GM13976 (cell line): ENCODE measurements around the gene CYP8B1.
A peak's percentile ranks its signal among the peaks of the same experiment; 100 is the strongest.

ENCODE experiments used
- DNase-seq: peaks from one replicate; pipeline ENCODE4 v3.0.0; 2012; ENCODE audit warnings: low spot score
- in situ Hi-C: fragments of 300-500 bp; cut with MboI; formaldehyde crosslinking; loops from one replicate; pipeline ENCODE4 v1.12.0; 2022; ENCODE audit warnings: low sequenced_read_pairs, mixed read lengths, inconsistent platforms; ENCODE audit not compliant: unreplicated experiment
- TF ChIP-seq, protein P1 (sequence below): IDR thresholded peaks from 2 replicates; pipeline ENCODE4 v1.5.1; 2012; ENCODE audit warnings: borderline replicate concordance, mild to moderate bottlenecking; ENCODE audit not compliant: insufficient read depth; ENCODE audit errors: extremely low read depth, missing control alignments, control extremely low read depth

The CYP8B1 gene

DNA sequence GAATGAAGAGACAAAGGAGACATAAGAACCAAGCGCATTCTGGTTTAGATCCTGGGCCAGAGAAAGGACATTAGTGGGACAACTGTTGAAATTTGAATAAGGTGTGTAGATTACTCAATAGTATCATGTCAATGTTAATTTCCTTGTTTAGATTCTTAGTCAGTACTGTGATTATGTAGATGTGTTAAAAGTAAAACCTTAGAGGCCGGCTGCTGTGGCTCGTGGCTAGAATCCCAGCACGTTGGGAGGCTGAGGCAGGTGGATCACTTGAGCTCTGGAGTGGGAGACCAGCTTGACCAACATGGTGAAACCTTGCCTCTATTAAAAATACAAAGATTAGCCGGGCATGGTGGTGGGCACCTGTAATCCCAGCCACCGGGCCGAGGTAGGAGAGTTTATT lies 26.7 kb downstream of the CYP8B1 start:
- no peak for DNase-seq
- in situ Hi-C loops = no loop called here
- TF ChIP-seq, protein P1, sequence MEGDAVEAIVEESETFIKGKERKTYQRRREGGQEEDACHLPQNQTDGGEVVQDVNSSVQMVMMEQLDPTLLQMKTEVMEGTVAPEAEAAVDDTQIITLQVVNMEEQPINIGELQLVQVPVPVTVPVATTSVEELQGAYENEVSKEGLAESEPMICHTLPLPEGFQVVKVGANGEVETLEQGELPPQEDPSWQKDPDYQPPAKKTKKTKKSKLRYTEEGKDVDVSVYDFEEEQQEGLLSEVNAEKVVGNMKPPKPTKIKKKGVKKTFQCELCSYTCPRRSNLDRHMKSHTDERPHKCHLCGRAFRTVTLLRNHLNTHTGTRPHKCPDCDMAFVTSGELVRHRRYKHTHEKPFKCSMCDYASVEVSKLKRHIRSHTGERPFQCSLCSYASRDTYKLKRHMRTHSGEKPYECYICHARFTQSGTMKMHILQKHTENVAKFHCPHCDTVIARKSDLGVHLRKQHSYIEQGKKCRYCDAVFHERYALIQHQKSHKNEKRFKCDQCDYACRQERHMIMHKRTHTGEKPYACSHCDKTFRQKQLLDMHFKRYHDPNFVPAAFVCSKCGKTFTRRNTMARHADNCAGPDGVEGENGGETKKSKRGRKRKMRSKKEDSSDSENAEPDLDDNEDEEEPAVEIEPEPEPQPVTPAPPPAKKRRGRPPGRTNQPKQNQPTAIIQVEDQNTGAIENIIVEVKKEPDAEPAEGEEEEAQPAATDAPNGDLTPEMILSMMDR = no peak

DNA sequence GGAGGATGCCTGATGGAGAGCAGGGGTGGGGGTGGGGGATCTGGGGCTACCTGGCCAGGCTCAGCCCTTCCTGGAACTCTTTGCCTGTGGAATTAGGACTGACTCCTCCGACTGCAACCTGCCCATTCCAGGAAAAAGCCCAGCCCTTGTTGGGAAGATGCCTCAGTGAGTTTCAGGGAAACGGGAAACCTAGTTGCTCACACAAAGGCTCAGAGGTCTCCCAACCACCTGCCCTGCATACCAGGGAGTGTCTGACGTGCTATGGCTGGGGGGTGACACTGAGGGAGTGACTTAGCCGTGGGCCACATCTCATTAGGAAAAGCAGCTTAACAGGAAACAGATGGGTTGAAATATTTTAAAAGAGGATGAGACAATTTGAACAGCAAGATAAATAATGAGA lies 27.9 kb downstream of the CYP8B1 start:
- in situ Hi-C loops = no loop called here
- TF ChIP-seq, protein P1 = no peak
- no peak for DNase-seq

DNA sequence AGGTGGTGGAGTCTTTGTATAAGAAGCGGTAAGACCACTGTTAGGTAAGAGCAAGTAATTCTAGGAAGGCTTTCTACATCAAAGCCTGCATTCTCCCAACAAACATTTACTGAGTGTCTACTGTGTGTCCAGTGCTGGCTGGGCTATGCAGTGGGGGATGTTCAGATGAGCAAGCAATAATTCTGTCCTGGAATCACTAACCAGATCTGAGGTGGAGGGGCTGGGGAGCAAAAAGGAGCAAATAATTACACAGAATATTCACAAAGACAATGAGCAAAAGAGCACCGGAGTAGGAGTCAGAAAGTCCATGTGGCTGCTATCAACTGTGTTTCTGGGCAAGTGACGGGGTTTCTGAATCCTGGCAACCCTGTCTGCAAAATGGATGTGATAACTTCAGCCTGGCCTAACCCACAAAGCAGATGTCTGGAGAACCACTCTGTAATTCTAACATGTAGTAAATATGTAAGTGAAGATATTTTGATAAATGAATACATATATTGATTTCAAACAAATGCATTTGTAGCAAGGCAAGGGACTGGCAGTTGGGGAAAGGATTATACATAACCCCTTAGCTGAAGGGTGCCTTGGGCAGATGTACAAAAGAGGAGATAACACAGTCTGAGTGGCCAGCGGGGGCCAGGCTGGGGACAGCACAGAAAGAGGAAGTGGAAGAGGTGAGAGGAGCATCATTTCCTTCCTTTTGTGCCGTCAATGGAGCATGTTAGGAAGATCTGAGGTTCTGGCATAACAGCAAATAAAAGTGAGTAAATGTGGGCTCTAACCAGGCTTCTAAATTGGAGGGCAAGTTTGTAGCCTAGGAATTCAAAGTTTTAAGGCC lies 28.8 kb downstream of the CYP8B1 start:
- in situ Hi-C loops = no loop called here
- DNase-seq = peak; percentile 62
- TF ChIP-seq, protein P1 = no peak

DNA sequence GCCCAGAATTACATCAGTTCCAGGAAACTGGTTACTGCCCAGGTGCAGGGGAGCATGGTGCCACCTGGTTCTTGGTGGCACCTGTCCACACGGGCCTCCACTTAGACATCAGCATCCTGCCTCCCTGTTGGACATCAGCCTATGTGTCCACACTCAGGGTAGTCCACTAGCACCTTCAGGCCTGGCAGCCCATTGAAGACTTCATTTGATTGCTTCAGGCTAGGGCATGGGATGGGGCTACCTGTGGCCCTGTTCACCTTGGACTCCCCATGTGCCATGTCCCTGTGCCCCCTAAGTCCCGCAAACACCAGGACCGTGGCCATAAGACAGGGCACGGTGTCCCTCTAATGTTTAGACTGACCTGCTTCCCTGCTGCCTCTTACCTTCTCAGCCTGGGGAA lies 30.9 kb downstream of the CYP8B1 start:
- in situ Hi-C loops = no loop called here
- no peak for DNase-seq
- TF ChIP-seq, protein P1 = no peak

DNA sequence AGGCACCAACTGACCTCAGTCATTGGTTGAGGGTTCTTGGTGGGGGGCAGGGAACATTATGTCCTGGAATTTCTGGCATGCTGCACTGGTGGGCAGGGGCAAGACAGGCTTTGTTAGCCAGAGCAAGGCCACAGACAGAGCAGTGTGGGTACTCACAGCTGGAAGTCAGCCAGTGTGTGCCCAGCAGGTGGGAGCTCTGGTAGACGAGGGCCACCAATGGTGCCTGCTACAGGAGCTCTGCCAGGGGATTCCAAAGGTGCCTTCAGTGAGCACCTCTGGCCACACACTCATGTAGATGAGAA lies 31.3 kb downstream of the CYP8B1 start:
- in situ Hi-C loops = no loop called here
- no peak for DNase-seq
- TF ChIP-seq, protein P1 = no peak

DNA sequence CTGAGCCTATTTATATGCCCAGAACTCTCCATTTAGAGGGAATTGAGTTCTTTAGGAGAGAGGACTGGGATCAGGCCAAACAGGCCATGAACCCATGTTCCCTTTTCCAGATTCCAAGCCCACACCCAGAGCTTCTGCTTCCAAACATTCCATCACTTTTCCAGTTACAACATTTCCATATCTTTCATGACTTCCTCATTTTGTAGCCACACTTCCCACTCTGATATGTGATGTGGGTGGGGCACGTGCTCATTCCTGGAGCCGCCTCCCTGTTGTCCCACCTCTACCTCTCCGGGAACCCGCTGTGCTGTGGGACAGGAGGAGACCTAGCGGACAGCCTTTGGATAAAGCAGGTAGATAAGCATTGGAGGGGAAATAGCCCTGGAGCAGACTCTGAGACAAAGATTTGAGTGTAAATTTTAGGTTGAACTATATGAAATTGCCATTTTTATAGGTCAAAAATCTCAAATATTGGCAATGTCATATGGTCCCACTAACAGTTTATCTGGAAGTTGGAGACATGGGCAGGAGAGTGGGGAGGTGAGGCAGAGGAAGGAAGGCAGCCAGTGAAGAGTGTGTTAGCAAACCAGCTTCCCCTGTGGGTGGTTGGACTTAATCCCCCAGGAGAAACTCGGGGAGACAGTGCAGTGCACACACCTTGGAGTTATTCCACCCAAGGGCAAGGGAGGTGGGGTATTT lies 31.8 kb downstream of the CYP8B1 start:
- in situ Hi-C loops = no loop called here
- TF ChIP-seq, protein P1 = no peak
- no peak for DNase-seq
